Right ventricle myocardium inferior (tissue), 1 donor: ENCODE data around the gene HP1BP3. TPM values are rescaled to one million over a fixed set of nuclear protein-coding genes. Genes with fewer than 3 reads are reported as not detected.

ENCODE experiments used
- ATAC-seq: fragments of 200-7000 bp; cut with Tn5 transposase; one replicate; pipeline ENCODE4 v1.9.1; 2020; ENCODE audit warnings: mild to moderate bottlenecking, moderate library complexity
- DNase-seq: peaks from one replicate; pipeline ENCODE4 v3.0.0; 2021; ENCODE audit errors: missing footprints
- intact Hi-C: fragments of 100-400 bp; cut with DNase I; formaldehyde crosslinking; loops from one replicate; pipeline ENCODE4 v1.11.0; 2022
- total RNA-seq: library from RNA; stranded (reverse); fragmentation: NEBNext Ultra II Directional; extraction: Animal tissue kit (Norgen Biotek cat#: 25700); gene quantifications from one replicate; pipeline ENCODE4 v1.2.1, GENCODE V29; 2021
- donor health status: DM: no; HTN: yes; CAD: no; lungs with severe emphysema.

Gene HP1BP3
- total RNA-seq, 1 donor from 2014 or later = 110 TPM

DNA sequence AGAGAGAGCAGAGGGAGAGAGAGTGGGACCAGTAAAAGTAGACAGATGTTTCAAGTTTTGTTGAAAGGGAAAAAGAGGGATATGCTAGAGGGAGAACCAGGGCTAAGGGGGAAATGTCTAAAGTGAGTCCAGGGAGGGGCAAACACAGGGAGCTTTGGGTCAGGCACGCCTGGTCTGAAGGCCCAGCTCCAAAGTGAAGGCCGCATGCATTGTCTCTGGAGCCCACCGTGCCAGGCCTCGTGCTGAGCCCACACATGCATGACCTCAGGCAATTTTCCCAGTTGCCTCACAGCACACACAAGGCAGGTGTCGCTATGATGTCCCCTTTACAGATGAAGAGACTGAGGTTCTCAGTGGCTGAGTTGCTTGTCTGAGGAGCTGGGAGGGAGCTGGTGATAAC is 85.3 kb downstream of the HP1BP3 start:
- no peak for ATAC-seq
- peak; percentile 53 for DNase-seq
- intact Hi-C loops = no loop called here

- intact Hi-C loops = no loop called here
- DNase-seq (peak; percentile 32), ATAC-seq (no peak)
Observed at GRCh38 chr1:20701446-20701845, 85.7 kb downstream of the HP1BP3 start.

- intact Hi-C loops = no loop called here
- ATAC-seq = no peak
Observed at GRCh38 chr1:20700636-20701215, 86.4 kb downstream of the HP1BP3 start.

GRCh38 chr1:20699558-20699957 is 87.5 kb downstream of the HP1BP3 start:
- ATAC-seq (no peak), DNase-seq (peak; percentile 21)
- intact Hi-C loops = loop anchor here (2.0 kb wide), 1 partner anchor 33 kb away; the partner anchor contains the start of gene SH2D5

More at GRCh38 chr1:20700636-20701215, 86.4 kb downstream of the HP1BP3 start:
- DNase-seq = peak; percentile 62

- intact Hi-C loops = loop anchor here (2.0 kb wide), 1 partner anchor 34 kb away; the partner anchor contains the start of gene SH2D5
- ATAC-seq = no peak
Observed at GRCh38 chr1:20698195-20698910, 88.8 kb downstream of the HP1BP3 start.

GRCh38 chr1:20697563-20697962 is 89.5 kb downstream of the HP1BP3 start:
- intact Hi-C loops = no loop called here
- no peak for ATAC-seq
- peak; percentile 50 for DNase-seq

More at GRCh38 chr1:20698195-20698910, 88.8 kb downstream of the HP1BP3 start:
- peak; percentile 25 for DNase-seq

DNA sequence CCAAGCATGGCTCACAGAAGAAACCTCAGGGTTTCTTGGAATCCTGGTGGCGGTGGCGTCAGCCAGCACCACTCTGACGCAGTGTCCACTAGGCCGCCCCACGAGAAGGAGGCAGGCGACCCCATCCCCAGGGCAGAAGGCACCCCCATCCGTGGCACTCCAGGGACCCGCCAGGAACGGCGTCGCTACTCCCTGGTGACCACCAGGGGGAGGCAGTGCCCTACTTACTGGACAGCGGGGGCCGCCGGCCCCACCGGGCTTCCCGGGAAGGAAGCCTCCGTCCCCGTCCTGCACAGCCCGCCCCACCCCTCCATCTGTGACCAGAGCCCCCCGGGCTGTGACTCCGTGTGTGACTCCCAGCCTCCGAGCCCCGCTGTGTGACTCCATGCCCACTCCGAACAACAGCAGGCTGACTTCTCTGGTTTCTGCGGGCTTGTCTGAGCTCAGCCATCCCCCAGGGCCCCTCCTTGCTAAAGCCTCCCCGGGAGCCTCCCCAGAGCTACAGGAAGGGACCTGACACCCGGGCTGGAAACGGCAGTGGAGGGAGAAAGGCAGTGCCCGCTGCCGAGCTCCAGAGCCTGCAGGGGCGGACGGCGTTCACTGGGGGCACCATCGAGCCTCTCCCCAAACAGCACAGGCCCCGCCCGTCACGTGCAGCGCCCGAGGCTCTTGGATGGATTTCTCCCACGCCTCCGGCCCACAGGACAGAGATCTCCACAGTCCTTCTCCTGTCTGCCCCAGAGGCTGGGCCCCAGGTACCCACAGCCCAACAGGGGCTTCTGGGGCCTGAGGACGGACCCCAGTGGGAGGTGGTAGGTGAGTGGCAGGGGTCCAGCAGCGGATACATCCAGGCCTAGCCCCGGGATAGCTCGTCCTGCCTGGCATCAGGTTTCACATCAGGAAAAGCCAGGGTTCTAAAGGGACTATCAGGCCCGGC is 90.4 kb downstream of the HP1BP3 start:
- DNase-seq (peak; percentile 91), ATAC-seq (peak; percentile 94)
- intact Hi-C loops = loop anchor here (1.0 kb wide), 1 partner anchor 499 kb away; no protein-coding TSS in a partner anchor

DNA sequence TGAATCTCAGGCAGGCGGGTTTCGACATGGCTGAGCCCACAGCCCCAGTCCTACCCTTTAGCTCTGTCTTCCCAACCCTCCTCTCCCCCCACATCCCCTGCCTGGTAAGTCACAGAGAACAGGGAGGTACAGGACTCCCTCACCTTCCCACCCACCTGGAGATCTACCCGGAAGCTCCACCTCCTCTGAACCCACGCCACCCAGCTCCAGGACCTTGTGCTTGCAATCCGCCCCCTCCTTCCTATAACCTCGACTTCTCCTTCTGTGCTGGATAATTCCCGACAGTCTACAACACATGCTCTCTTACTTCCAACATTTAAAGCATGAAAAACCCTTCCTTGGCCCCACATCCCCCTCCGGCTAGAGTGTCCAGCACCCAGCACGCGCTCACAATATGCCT is 91.6 kb downstream of the HP1BP3 start:
- intact Hi-C loops = no loop called here
- ATAC-seq (no peak), DNase-seq (no peak)

DNA sequence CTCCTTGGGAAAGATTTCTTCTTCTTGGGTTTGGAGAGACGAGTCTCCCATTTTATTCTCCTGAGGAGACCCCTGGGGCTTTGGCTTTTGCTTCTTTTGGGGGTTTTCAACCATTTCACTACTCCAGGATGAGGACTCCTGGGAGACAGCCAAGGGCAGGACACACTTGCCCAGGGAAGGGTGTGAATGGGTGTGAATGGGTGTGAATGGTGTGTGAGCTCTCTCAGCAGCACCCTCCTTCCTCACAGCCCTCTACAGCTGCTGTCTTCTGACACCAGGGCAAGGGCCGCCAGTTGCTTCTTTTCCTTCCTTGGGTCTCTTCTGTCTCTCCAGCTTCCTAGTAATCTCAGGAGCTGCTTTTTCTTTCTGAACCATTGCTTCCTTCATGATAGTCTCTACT is 93.5 kb downstream of the HP1BP3 start:
- intact Hi-C loops = no loop called here
- ATAC-seq = no peak
- DNase-seq = peak; percentile 16

Other genes starting within 250 kb of the HP1BP3 start
- 4.5 TPM for gene FAM43B, start 234.7 kb downstream of the HP1BP3 start, total RNA-seq
- gene CDA, start 198.2 kb downstream of the HP1BP3 start, total RNA-seq = 3.2 TPM
- gene PINK1, start 153.8 kb downstream of the HP1BP3 start, total RNA-seq = 288 TPM
- 150 TPM for gene DDOST, start 125.9 kb downstream of the HP1BP3 start, total RNA-seq
- 6.0 TPM for gene KIF17, start 69.3 kb downstream of the HP1BP3 start, total RNA-seq
- gene SH2D5, start 54.6 kb downstream of the HP1BP3 start, total RNA-seq = not detected